Measurements from ENCODE around the gene PRSS8.

DNA sequence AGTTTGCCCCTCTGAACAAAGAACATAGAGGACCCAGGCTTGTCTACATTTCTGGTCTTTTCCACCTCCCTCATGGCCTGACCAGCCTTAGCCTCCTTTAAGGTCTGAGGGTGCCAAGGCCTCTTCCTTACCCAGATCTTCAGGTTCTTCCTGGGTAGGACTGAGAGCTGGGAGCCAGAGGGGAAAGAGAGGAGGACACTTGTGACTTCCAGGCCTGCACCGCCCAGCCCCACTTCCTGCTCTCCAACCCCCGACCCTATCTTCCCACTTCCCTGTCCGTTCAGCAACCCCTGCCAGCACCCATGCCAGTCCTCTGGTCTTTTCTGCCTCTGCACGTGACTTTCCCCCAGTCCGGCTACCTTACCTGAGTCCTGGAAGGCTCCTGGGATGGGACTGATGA lies 13.8 kb upstream of the PRSS8 start:
- TF ChIP-seq CTCF (IDR thresholded peaks at IDR 0.05), result no peak
- TF ChIP-seq POLR2A (IDR thresholded peaks at IDR 0.05), result no peak

All from esophagus squamous epithelium (tissue), 4 donors.